ENCODE results near the gene OSGIN1.
"Not testable (repeated sequence)": the region's sequence is repeated elsewhere in the genome, so short reads cannot be mapped to it uniquely, and the experiment has no call there.

Gene OSGIN1

DNA sequence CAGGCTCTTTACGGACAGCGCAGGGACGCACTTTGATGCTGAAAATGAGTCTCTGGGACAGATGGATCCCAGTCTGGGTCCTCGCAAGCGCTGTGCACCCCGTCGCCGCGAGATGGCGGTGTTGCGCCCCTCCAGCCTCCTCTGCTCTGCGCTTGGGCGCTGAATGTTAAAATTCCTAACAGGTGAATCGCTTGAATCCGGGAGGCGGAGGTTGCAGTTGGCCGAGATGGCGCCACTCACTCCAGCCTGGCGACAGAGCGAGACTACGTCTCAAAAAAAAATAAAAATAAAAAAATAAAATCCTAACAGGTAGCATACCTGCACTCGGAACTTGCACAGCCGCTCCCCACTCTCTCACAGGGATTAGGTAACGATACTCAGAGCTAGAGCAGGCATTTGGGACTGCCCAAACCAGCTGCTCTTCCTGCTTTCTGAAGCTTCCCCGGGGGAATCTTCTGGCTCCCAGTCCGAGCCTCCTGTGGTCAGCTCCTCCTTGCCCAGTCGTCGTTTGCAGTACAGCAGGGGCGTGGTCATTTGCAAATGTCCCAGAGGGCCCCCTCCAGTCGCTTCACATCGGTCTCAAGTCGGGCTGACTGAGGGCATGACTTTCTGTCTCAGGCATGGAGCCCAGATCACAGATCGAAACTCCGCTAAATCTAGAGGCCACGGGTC, 26.2 kb upstream of the OSGIN1 start:
- peak; percentile 57 for DNase-seq (ENCODE audit: low spot score)

DNA sequence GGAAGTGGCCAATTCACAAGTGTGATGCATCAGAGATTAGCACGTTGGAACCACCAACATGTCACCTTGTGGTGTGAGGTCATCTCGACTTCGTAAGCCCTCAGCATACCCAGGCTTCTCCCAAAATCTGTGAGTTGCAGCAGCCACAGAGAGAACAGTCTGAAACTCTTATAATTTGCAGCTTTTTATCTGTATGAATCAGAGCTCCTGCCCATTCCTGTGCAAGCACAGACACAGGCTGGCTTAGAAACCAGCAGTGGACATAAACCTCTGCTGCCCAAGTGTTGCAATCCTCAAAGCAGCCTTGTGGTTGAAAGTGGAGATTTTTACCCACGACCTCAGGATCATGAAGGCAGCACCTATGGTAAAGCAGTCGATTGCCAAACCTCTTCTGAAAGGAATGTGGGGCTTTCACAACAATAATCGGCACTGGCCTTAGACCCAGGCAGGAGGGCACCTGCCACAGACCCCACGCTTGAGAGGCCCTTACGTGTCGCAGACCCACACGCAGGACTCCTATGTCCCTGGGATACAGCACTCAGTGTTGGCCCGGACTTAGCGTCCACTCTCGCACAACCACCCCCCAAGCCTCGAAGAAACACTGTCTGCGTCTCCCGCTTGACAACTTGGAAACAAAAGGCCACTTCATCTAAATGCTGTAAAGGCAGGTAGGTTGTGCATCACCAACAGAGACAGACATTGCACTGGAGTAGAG, 24.5 kb upstream of the OSGIN1 start:
- DNase-seq (ENCODE audit: low spot score), result no peak

DNA sequence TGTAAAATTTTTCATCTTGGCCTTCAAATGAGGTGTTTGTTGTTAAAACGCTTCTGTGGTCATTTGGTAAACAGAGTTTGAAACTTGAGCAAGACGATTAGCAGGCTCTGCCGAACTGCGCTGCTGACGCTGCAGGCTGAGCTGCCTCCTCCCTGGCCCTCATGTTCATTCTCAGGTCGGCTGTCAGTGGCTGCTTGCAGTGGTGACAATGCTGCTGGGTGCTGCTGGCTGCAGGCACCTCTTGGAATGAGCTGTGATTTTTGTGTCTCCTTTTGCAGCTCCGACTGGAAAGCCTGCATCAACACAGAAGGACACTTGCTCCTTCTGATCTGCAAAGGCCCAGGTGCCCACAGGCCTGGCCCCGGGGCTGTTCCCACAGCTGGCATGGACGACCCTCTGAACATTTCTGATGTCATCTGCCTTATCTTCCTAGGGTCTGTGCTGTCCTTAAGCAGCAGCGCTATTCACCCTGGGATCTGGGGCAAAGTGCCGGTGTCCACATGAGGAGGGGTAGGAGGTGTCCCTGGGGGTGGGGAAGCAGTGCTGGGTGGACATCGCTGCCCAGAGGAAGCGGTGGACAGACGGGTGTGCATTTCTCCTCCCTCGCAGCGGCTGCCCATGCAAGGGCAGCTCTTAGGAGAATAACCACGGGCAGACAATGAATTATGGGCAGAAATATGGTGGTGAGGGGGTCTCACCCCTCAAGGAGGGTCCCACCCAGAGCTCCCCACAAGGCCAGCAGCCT, 23.1 kb upstream of the OSGIN1 start:
- DNase-seq (ENCODE audit: low spot score), result no peak

DNA sequence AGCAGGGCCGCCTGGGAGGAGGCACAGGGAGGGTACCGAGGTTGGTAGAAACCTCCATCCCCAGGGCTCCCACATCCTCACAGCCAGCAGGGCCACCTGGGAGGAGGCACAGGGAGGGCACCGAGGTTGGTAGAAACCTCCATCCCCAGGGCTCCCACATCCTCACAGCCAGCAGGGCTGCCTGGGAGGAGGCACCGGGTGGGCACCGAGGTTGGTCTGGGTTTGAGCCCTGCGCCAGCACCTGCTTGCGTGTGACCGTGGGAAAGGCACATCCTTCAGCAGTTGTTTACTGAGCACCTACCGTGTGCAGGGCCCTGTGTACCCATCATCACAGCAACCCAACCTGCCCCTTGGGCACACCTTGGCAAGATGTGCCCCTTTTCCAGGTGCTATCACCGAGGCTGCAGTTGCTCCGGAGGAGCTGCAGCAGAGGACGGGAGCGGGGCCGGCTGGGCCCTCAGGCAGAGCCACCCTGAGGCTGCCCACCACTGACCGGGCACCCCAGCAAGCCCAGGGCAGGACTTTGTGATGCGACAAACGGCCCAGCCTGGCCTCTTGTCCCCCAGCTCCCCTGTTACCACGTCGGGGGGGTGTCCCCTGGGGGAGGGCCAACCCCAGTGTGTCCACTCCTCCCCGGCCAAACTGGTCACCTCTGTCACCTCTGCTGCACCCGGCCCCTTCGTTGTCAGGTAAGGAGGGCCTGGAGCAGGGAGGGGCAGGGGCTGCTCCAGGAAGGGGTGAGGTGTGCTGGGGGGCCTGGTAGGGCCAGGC, 22.1 kb upstream of the OSGIN1 start:
- no peak for DNase-seq (ENCODE audit: low spot score)

DNA sequence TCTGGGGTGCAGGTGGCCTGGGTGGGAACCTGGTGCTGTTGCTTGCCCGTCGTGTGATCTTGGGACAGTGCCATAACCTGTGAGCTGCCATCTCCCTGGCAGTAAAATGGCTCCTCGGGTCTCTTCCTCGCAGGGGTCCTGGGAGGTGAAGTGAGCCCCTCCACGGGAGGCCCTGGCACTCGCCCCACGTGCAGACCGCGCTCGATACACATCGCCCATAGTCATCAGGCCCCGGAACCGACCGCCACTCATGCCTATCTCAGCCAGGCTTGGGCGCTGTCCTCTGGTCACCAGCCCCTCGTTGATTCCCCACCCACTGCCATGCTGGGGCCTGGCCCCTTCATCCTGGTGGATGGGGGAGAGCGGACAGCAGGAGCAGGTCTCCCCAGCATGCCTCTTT, 21.5 kb upstream of the OSGIN1 start:
- no peak for DNase-seq (ENCODE audit: low spot score)

DNA sequence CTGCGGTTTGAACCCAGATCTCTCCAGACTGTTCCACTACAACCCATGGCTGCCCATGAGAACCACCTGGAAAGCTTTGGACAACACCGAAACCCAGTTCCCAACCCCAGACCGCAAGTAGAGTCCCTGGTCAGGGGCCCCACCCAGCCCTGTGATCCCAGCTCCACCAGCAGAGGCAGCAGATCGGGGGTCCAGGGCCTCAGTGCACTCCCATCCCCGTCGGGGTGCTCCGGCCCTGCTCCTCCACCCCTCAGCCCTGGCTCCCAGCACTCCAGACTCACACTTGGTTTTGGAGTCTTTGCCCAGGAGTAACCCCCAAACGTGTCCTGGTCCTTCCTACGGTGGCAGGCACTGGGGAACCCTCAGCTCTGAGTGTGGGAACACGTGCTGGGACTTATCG, 20.7 kb upstream of the OSGIN1 start:
- DNase-seq (ENCODE audit: low spot score), result no peak

DNA sequence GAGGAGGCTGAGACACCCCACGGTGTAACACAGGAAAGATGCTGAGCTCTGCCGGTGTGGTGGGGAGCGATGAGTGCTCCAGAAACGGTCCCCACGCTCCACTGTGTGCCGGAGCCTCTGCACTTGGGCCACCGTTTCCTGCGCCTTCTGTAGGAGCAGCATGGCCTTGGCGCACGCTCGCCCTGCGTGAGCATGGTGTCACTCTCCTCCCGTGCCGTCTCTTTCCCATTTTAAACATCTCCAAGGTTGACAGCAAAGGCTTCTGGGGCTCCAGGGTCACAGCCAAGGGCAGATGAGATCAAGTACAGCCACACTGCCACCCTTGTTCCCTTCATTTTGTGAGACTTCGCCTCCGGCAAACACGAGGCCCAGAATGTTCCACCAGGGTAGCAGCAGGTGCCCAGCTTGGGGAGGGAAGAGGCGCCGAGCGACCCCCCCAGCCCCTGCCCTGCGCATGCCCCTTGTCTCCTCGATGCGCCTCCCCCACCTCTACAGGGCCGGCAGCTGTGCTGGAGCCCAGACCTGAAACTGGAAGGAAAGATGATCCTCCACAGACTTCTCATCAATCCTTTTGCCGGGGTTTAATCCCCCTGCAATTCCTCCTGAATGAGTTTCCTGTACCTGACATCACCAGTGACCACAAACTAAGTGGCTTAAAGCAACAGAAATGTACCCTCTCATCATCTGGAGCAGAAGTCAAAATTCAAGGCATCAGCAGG, 19.9 kb upstream of the OSGIN1 start:
- no peak for DNase-seq (ENCODE audit: low spot score)

DNA sequence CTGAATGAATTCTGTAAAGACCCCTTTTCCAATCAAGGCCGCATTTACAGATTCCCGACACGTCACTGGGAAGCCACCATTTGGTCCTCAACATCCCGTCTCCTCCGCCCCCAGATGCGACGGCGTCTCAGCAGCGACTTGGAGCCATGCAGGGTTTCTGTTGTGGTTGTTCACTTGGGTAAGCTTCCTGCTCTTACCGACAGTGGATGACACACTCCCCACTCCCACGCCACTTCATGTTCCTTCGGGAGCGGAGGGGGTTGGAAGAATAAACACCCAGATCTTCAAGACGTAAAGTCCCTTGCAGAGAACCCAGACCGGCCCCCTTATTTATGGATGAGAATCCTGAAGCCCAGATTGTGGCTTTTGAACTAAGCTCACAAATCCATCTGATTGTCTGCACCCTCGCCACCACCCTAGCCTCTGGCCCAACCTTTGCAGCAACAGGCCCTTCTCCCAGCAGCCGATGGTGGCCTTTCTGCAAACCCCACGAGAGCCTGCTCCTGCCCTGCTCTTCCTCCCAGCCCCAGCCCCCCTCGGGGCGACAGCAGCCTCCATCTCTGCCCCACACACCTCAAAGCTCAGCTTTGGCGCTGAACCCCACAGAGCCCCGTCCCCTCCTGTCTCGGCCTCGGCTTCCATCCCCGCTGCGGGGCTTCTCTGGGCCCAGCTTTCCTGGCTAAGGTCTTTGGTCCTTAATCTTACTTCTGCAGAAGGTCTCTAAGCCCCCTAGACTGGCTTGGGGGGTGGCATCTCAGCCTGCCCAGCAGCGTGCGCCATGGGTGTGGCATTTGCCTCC, 19.0 kb upstream of the OSGIN1 start:
- DNase-seq (ENCODE audit: low spot score), result no peak

DNA sequence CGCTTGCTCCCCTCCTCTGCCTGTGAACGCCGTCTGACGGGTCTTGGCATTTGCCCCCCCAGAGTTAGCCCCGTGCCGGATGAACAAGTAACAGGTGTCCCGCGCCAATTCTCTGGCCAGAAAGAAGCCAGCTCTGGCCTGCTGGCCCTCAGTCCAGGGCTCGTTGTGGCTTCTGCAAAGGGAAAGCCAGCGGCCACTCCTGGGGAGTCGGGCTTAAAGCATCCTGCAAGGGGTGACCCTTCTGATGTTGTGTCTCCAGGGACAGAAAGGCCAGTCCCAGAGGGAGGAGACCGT, 18.4 kb upstream of the OSGIN1 start:
- no peak for DNase-seq (ENCODE audit: low spot score)

DNA sequence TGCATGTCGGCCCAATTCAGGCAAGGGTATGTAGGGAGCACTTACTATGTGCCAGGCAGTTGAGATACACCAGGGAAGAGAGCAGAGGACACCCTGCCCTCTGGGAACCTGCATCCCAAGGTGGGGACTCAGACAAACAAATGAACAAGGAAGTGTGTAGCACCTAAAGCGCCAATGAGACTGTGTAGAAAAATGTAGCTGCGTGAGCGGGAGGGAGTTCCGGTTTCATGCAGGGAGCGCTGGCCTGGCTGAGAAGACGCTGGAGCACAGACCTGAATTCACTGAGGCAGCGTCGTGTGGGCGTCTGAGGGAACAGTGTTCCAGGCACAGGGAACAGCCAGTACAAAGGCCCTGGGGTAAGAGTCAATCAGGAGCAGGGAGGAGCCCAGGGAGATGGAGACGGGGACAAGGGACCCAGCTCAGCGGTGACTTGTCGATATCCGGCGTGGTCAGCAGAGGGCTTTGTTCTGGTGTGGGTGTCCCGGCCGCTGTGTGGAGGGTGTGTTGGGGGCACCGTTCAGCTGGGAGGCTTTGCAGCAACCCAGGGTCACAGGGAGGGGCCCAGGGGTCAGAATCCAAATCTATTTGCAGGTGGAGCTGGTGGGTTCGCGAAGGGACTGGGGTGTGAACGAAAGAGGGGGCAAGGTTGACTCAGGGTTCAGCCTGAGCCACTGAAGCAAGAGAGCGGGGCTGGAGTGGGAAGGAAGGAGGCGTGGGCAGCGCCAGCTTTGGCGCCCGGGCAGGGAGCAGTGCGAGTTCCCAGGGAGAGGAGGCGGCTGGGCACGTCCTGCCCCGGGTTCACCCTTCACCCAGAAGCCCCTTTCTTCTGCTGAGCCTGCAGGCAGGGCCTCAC, 17.8 kb upstream of the OSGIN1 start:
- no peak for DNase-seq (ENCODE audit: low spot score)

DNA sequence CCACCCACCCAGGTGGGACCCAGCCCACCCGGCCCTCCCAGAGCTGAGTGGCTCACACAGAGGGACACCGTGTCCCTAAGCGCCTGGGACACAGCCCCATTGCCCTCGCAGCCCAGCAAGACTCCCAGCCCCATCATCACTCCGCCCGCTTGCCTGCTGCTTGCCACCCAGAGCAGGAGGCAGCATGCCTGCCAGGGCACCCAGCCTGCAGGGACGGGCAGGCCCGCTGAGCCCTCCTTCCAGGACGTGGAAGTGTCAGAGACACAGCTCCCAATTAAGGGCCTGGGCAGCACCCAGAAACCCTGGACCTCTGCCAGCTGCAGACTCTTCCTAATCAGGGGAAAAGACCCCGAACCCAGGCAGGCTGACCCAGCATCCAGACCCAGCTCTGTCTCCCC, 17.2 kb upstream of the OSGIN1 start:
- DNase-seq (ENCODE audit: low spot score), result no peak

DNA sequence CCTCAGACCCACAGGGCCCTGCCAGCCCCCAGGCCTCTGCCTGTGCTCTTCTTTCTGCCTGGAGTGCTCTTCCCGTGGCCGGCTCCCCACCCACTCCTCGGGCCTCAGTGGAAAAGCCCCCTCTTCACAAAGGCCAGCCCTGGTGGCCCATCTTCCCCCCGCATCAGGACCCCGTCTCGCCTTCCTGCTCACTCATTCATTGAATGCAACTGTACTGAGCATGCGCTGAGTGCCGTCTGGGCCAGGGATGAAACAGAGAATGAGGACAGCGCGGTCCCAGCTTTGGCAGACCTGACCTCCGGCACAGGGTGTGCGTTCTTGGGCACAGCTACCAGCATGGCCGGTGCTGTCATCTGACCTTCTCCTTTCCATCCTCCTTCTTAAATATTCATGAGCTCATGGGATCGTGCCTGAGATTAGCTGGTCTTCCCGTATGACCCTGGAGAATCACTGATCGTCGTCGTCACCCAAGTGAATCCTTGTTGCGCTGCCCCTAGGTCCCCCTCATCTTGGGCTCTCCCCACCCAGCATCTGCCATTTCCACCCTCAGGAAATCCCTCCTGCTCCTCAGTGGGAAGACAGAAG, 16.4 kb upstream of the OSGIN1 start:
- DNase-seq (ENCODE audit: low spot score), result no peak

DNA sequence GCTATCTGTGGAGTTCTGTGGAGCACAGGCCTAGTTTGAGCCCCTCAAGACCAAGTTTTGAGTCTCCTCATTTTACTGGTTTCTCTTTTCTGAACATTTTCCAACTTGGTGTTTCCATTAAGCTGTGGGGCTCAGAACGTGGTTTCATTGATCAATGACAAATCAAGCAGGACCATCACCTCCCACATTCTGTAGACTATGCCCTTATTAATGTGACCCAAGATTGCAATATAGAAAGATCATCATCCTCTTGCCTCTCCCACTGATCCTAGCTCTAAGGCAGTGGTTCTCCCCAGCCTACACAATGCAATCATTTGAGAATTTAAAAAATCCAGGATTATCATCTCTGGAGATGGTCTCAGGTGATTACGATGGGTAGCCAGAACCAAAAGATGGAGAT, 15.8 kb upstream of the OSGIN1 start:
- no peak for DNase-seq (ENCODE audit: low spot score)

DNA sequence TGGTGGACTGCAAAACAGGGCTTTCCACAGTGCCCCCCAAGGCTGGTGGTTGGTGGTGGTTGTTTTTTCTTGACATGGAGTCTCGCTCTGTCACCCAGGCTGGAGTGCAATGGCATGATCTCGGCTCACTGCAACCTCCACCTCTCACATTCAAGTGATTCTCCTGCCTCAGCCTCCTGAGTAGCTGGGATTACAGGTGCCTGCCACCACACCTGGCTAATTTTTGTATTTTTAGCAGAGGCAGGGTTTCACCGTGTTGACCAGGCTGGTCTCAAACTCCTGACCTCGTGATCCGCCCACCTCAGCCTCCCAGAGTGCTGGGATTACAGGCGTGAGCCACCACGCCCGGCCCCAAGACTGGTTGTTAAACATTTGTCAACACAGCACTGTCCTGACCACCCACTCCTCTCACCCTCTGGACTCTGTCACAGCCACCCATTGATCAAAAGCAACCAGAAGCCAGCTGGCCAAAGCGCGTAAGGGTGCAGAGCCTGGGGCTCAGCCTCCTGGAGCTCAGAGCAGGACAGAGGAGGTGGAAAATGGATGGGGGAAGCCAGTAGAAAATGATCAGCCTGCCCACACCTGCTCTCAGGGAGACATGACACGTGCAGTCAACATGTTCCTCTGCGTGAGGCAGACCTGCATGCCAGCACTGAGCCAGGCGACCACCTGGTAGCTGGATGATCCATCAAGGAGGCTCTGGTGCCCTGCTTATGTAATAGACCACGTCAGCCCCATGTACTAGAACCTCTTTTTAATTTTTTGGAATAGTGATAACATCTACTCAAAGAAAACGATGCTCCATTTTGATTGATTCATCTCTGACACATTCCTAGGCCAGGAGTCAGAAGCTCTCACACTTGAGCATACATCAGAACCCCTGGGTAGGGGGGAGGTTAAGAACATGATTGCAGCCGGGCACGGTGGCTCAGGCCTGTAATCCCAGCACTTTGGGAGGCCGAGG, 14.8 kb upstream of the OSGIN1 start:
- DNase-seq (ENCODE audit: low spot score), result no peak

DNA sequence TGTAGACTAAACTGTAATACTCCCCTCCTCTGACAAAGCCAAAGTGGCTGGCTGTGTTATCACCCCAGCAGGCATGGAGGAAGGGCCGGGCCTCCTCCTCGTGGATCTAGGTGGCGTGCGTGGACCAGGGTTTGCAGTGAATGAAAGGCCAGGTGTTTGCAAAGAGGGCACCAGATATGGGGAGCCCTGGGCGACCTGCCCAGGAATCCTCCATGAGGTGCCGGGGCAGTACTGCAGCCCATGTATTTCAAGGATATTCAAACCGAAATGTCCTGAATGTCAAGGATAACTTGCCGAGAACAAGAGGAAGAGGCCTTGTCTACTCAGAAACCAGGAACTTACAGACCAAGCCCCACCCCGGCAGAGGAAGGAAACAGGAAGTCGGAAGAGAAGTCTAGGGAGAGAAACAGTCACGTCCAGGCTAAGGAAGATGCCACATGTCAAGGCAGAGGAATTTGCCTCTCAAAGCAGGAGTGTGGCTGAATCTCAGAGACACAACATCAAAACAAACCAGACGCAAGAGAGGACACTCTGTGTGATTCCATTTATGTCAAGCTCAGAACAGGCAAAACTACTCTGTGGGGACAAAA, 13.7 kb upstream of the OSGIN1 start:
- DNase-seq (ENCODE audit: low spot score), result no peak

DNA sequence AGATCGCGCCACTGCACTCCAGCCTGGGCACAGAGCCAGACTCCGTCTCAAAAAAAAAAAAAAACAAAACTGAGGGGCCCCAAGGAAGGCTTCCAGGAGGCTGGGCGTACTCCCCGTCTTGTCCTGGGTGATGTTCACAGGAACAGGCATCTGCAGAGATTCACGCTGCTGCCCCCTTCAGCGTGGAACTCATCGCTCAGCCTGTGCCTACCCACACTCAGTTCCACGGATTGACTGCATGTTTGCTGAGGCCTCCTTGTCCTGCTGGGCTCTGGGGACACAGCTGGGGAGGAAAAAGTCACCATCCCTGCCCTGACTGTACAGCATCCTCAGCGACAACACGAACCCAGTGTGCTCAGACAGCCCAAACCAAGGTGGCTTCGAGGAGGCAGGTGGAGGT, 12.9 kb upstream of the OSGIN1 start:
- DNase-seq (ENCODE audit: low spot score), result no peak

DNA sequence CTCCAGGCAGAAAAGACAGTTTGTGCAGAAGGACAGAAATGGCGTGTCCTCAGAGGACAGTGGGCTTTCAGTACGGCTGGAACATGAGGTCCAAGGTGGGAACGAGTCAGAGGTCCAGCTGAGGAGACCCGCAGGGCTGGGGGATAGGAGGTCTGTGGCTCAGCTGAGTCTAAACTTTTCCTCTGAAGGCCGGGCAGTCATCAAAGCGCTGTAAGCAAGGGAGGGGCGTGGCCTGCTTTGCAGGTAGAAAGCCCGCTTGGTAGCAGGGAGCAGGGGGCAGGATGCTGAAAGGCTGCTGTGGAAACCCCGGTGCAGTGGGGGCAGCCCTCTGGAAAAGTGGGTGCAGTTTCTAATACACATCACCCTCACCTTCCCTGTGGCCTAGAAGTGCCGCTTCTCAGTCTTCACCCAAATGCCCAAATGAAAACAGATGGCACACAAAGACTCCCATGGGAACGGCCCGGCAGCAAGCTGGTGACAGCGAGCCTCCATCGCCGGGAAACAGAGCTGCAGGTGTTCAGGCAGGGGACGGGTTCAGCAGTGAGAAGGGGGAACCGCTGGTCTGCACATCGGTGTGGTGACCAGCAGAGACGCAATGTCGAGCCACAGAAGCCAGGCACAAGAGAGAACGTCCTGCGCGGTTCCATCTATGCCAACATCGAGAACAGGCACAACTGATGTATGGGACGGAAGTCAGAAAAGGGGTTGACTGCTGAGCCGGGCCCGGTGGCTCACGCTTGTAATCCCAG, 12.2 kb upstream of the OSGIN1 start:
- no peak for DNase-seq (ENCODE audit: low spot score)

DNA sequence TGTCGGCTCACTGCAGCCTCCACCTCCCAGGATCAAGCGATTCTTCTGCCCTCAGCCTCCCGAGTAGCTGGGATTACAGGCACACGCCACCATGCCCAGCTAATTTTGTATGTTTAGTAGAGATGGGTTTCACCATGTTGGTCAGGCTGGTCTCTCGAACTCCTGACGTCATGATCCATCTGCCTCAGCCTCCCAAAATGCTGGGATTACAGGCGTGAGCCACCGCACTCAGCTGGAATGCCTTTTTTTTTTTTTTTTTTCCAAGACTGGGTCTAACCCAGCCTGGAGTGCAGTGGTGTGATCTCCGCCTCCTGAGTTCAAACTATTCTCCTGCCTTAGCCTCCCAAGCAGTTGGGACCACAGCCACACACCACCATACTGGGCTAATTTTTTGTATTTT, 11.5 kb upstream of the OSGIN1 start:
- DNase-seq (ENCODE audit: low spot score), result not testable (repeated sequence)
